Measurements from ENCODE around the gene TLR2. TPM values are rescaled to one million over a fixed set of nuclear protein-coding genes. Genes with fewer than 3 reads are reported as not detected.

TLR2 gene
- total and polyA plus RNA-seq, 4 donors = 27.5 to 190 (median 140) TPM

DNA sequence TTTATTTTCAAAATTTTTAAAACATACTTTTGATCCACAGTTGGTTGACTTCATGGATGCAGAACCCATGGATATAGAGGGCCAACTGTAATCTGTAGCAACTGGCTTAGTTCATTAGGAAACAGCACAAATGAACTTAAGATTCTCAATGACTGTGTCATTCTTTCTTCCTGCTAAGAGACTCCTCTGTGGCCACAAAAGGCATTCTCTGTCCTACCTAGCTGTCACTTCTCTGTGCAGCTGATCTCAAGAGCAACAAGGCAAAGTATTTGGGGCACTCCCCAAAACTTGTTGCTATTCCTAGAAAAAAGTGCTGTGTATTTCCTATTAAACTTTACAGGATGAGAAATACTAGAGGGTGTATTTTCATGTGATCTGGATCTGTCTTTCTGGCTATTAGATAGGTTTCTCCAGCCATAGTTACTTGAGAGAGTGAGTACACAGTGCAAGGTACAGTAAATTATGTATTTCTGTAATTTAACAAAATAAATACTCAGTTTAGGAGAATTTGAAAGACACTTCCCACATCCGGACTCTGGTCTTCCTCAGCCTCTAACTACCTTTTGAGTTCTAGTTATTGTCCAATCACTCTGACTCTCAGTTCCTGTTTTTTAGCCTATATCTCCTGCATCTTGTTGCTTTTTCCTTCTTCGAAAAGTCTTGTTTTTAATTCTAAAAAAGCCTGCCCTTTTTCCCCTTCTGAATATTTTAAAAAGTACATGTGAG is 21.8 kb downstream of the TLR2 start:
- no peaks in the 10 kb centered on the region for H3K9me3 ChIP-seq (ENCODE audit: control insufficient read depth in 4 of 4, insufficient read depth in 3 of 4, low read length in 3 of 4)
- 19 to 64% methylated on average over 2 of the region's 2 CpGs for WGBS, 2 donors
- no peak overlapping the region for H3K9ac ChIP-seq (ENCODE audit: insufficient read depth in 1 of 2, low read length in 2 of 2)
- TF ChIP-seq, protein P1, sequence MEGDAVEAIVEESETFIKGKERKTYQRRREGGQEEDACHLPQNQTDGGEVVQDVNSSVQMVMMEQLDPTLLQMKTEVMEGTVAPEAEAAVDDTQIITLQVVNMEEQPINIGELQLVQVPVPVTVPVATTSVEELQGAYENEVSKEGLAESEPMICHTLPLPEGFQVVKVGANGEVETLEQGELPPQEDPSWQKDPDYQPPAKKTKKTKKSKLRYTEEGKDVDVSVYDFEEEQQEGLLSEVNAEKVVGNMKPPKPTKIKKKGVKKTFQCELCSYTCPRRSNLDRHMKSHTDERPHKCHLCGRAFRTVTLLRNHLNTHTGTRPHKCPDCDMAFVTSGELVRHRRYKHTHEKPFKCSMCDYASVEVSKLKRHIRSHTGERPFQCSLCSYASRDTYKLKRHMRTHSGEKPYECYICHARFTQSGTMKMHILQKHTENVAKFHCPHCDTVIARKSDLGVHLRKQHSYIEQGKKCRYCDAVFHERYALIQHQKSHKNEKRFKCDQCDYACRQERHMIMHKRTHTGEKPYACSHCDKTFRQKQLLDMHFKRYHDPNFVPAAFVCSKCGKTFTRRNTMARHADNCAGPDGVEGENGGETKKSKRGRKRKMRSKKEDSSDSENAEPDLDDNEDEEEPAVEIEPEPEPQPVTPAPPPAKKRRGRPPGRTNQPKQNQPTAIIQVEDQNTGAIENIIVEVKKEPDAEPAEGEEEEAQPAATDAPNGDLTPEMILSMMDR (IDR thresholded peaks at IDR 0.05; ENCODE audit: control extremely low read depth, extremely low read depth) = no peak
- no peaks in the 10 kb centered on the region for H3K36me3 ChIP-seq (ENCODE audit: control insufficient read depth in 4 of 4, insufficient read depth in 4 of 4, low read length in 4 of 4)
- H3K27me3 ChIP-seq (ENCODE audit: control insufficient read depth in 3 of 3, insufficient read depth in 3 of 3, low read length in 2 of 3) = no peaks in the 10 kb centered on the region
- no peak overlapping the region for H3K4me3 ChIP-seq
- no peak for DNase-seq
- H3K4me1 ChIP-seq (ENCODE audit: control insufficient read depth in 5 of 5, insufficient read depth in 5 of 5, low read length in 5 of 5) = peaks cover 0 to 4% (median 2%) of the 10 kb centered on the region in 5 donors
- no peak for ATAC-seq (ENCODE audit: insufficient read depth, low FRiP score)
- H3K27ac ChIP-seq (ENCODE audit: low read depth in 1 of 2, low read length in 1 of 2) = no peak overlapping the region

DNA sequence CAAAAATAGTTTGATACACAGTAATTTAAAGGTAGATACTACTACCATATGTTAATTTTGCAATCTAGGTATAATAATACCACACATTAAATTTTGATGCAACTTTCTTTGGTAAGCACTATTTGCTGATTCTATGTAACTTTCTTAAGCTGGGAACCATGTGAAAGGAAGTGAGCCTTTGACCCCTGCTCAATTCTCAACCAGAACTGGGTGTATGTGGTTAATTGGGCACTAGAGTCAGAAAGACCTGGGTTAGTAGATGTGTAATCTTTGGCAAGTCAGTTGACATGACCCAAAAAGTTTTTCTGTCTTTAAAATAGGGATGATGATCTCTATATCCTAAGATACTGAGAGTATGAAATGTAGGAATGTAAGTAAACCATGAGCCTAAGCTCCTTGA is 22.4 kb downstream of the TLR2 start:
- H3K27ac ChIP-seq (ENCODE audit: low read depth in 1 of 2, low read length in 1 of 2) = no peak overlapping the region
- H3K27me3 ChIP-seq (ENCODE audit: control insufficient read depth in 3 of 3, insufficient read depth in 3 of 3, low read length in 2 of 3) = no peaks in the 10 kb centered on the region
- ATAC-seq (ENCODE audit: insufficient read depth, low FRiP score) = no peak
- no peak for DNase-seq
- no peaks in the 10 kb centered on the region for H3K9me3 ChIP-seq (ENCODE audit: control insufficient read depth in 4 of 4, insufficient read depth in 3 of 4, low read length in 3 of 4)
- H3K9ac ChIP-seq (ENCODE audit: insufficient read depth in 1 of 2, low read length in 2 of 2) = no peak overlapping the region
- H3K4me3 ChIP-seq = no peak overlapping the region
- TF ChIP-seq, protein P1 (IDR thresholded peaks at IDR 0.05; ENCODE audit: control extremely low read depth, extremely low read depth) = no peak
- H3K36me3 ChIP-seq (ENCODE audit: control insufficient read depth in 4 of 4, insufficient read depth in 4 of 4, low read length in 4 of 4) = no peaks in the 10 kb centered on the region
- peaks cover 0 to 4% (median 2%) of the 10 kb centered on the region in 5 donors for H3K4me1 ChIP-seq (ENCODE audit: control insufficient read depth in 5 of 5, insufficient read depth in 5 of 5, low read length in 5 of 5)

DNA sequence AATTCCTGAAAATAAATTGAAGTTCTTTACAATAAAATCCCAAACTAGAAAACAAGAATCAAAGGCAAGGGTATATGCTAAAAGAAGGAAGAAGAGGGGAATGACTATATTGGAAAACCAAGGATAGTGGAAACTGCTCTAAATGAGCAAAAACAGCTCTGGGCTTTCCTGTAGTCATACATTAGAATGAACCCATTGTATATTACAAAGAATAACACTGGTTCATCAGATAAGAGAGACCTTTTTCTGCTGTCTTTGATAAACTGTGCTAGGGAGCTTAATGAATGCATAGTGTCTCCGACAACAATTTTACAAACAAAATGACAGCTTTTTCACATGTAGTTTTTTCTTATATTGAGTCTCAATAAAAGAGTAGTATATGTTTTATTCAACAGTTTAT is 26.6 kb downstream of the TLR2 start:
- ATAC-seq (ENCODE audit: insufficient read depth, low FRiP score) = no peak
- Histone ChIP-seq H3K27me3 (ENCODE audit: control insufficient read depth in 3 of 3, insufficient read depth in 3 of 3, low read length in 2 of 3) (no peaks in the 10 kb centered on the region), H3K9me3 (ENCODE audit: control insufficient read depth in 4 of 4, insufficient read depth in 3 of 4, low read length in 3 of 4) (no peaks in the 10 kb centered on the region), H3K4me1 (ENCODE audit: control insufficient read depth in 5 of 5, insufficient read depth in 5 of 5, low read length in 5 of 5) (peaks cover 0 to 4% (median 2%) of the 10 kb centered on the region in 5 donors), H3K27ac (ENCODE audit: low read depth in 1 of 2, low read length in 1 of 2) (no peak overlapping the region), H3K4me3 (no peak overlapping the region), H3K36me3 (ENCODE audit: control insufficient read depth in 4 of 4, insufficient read depth in 4 of 4, low read length in 4 of 4) (no peaks in the 10 kb centered on the region), H3K9ac (ENCODE audit: insufficient read depth in 1 of 2, low read length in 2 of 2) (no peak overlapping the region)
- DNase-seq = no peak
- WGBS, 2 donors = 85 to 90% methylated on average over 1 of the region's 1 CpG
- TF ChIP-seq, protein P1 (IDR thresholded peaks at IDR 0.05; ENCODE audit: control extremely low read depth, extremely low read depth) = no peak

Data from lung (tissue), 12 donors.